Brain pericyte (primary cell): ENCODE measurements around the gene EXOC6.

Experiments used
- DNase-seq: peaks from one replicate; pipeline ENCODE4 v3.0.0-alpha.2; 2012; ENCODE audit warnings: low read depth, low spot score

Gene EXOC6

GRCh38 chr10:92834331-92834730 is 14.0 kb upstream of the EXOC6 start:
- no peak for DNase-seq

GRCh38 chr10:92834986-92835385 is 13.3 kb upstream of the EXOC6 start:
- no peak for DNase-seq

GRCh38 chr10:92837456-92837855 is 10.9 kb upstream of the EXOC6 start:
- DNase-seq, result no peak

GRCh38 chr10:92839191-92840085 is 8.9 kb upstream of the EXOC6 start:
- DNase-seq, result no peak

GRCh38 chr10:92844746-92845145 is 3.6 kb upstream of the EXOC6 start:
- no peak for DNase-seq

GRCh38 chr10:92845921-92846320 is 2.4 kb upstream of the EXOC6 start:
- no peak for DNase-seq

- no peak for DNase-seq
Observed at GRCh38 chr10:92846344-92846743, 2.0 kb upstream of the EXOC6 start.

- DNase-seq, result no peak
Observed at GRCh38 chr10:92846854-92847201, 1.5 kb upstream of the EXOC6 start.

- no peak for DNase-seq
Observed at GRCh38 chr10:92847202-92847864, 987 bp upstream of the EXOC6 start.

- DNase-seq, result no peak
Observed at GRCh38 chr10:92848037-92848440, 281 bp upstream of the EXOC6 start.

- no peak for DNase-seq
Observed at GRCh38 chr10:92849234-92849525, 860 bp downstream of the EXOC6 start.

GRCh38 chr10:92849576-92850090 is 1.3 kb downstream of the EXOC6 start:
- no peak for DNase-seq

GRCh38 chr10:92850185-92850584 is 1.9 kb downstream of the EXOC6 start:
- no peak for DNase-seq

- no peak for DNase-seq
Observed at GRCh38 chr10:92851003-92851402, 2.7 kb downstream of the EXOC6 start.

- no peak for DNase-seq
Observed at GRCh38 chr10:92855560-92855959, 7.2 kb downstream of the EXOC6 start.

- DNase-seq, result no peak
Observed at GRCh38 chr10:92857904-92858514, 9.7 kb downstream of the EXOC6 start.

GRCh38 chr10:92867235-92867634 is 18.9 kb downstream of the EXOC6 start:
- no peak for DNase-seq

GRCh38 chr10:92868036-92868435 is 19.7 kb downstream of the EXOC6 start:
- no peak for DNase-seq

- DNase-seq, result no peak
Observed at GRCh38 chr10:92868557-92868956, 20.2 kb downstream of the EXOC6 start.

GRCh38 chr10:92873029-92873428 is 24.7 kb downstream of the EXOC6 start:
- DNase-seq, result no peak

- DNase-seq, result no peak
Observed at GRCh38 chr10:92876509-92877036, 28.3 kb downstream of the EXOC6 start.

- DNase-seq, result no peak
Observed at GRCh38 chr10:92880233-92880861, 32.0 kb downstream of the EXOC6 start.
